Naive thymus-derived CD4-positive, alpha-beta T cell (primary cell): ENCODE data around the gene RPS21. TPM values are rescaled to one million over a fixed set of nuclear protein-coding genes. Genes with fewer than 3 reads are reported as not detected.

ENCODE experiments used
- ATAC-seq: fragments of 150-1000 bp; cut with Tn5 transposase; 2 replicates; pipeline ENCODE4 v1.10.0; 2021; ENCODE audit warnings: mild to moderate bottlenecking, moderate library complexity
- CTCF ChIA-PET: fragments of 350-600 bp; sonication (Branson Sonifier 250); formaldehyde crosslinking; loops from one replicate; lab custom pipeline; 2021; ENCODE audit warnings: antibody characterized with exemption; lab: Charles Lee
- POLR2A ChIA-PET: fragments of 350-600 bp; sonication (Branson Sonifier 250); formaldehyde crosslinking; loops from one replicate; lab custom pipeline; 2021; ENCODE audit warnings: antibody characterized with exemption, inconsistent platforms; lab: Charles Lee
- DNase-seq, 9 donors: peaks; one replicate each; pipeline versions ENCODE4 v3.0.0 to v3.0.0-alpha.2; 2020 to 2022; ENCODE audit warnings: mixed read lengths in 1 of 9
- H3K27ac ChIP-seq: one replicate; pipeline ENCODE4 v1.7.0; 2013; ENCODE audit warnings: mild to moderate bottlenecking, low read depth, low read length, moderate library complexity
- H3K27me3 ChIP-seq, 2 donors: one replicate each; pipeline ENCODE4 v1.7.0; 2013; ENCODE audit warnings: low read length in 2 of 2, mild to moderate bottlenecking in 2 of 2, moderate library complexity in 2 of 2; ENCODE audit not compliant: control insufficient read depth in 2 of 2, insufficient read depth in 2 of 2
- H3K36me3 ChIP-seq, 3 experiments: 1 replicate in 2 of 3; 2 replicates in 1 of 3; pipeline ENCODE4 v1.7.0; 2013; ENCODE audit warnings: low read length in 3 of 3, mild to moderate bottlenecking in 3 of 3, moderate library complexity in 1 of 3; ENCODE audit not compliant: insufficient read depth in 3 of 3, control insufficient read depth in 2 of 3
- H3K4me1 ChIP-seq, 2 donors: one replicate each; pipeline ENCODE4 v1.7.0; 2013; ENCODE audit warnings: low read length in 2 of 2, mild to moderate bottlenecking in 2 of 2, moderate library complexity in 1 of 2; ENCODE audit not compliant: control insufficient read depth in 2 of 2, insufficient read depth in 2 of 2
- H3K4me3 ChIP-seq: 2 replicates; pipeline ENCODE4 v1.7.0; 2013; ENCODE audit warnings: mild to moderate bottlenecking, low read length
- H3K9me3 ChIP-seq, 3 experiments: 1 replicate in 2 of 3; 2 replicates in 1 of 3; pipeline ENCODE4 v1.7.0; 2013; ENCODE audit warnings: low read length in 3 of 3; ENCODE audit not compliant: control insufficient read depth in 2 of 3
- H3K27ac Mint-ChIP-seq, 9 donors: one replicate each; pipeline ENCODE4 v1.8.0; 2020 to 2022; ENCODE audit warnings: mixed read lengths in 9 of 9, mild to moderate bottlenecking in 8 of 9, moderate library complexity in 5 of 9, inconsistent platforms in 2 of 9
- H3K27me3 Mint-ChIP-seq, 5 donors: one replicate each; pipeline ENCODE4 v1.8.0; 2021 to 2022; ENCODE audit warnings: mixed read lengths in 5 of 5, mild to moderate bottlenecking in 1 of 5
- H3K36me3 Mint-ChIP-seq, 5 donors: one replicate each; pipeline ENCODE4 v1.8.0; 2020 to 2022; ENCODE audit warnings: mixed read lengths in 5 of 5, mild to moderate bottlenecking in 3 of 5, inconsistent platforms in 1 of 5
- H3K4me1 Mint-ChIP-seq, 7 donors: one replicate each; pipeline ENCODE4 v1.8.0; 2020 to 2022; ENCODE audit warnings: mixed read lengths in 7 of 7, mild to moderate bottlenecking in 3 of 7, inconsistent platforms in 1 of 7
- H3K4me3 Mint-ChIP-seq, 10 donors: one replicate each; pipeline ENCODE4 v1.8.0; 2020 to 2022; ENCODE audit warnings: mild to moderate bottlenecking in 10 of 10, mixed read lengths in 10 of 10, moderate library complexity in 6 of 10, inconsistent platforms in 2 of 10
- H3K9me3 Mint-ChIP-seq, 11 donors: one replicate each; pipeline ENCODE4 v1.8.0; 2020 to 2022; ENCODE audit warnings: mixed read lengths in 11 of 11, mild to moderate bottlenecking in 4 of 11, inconsistent platforms in 1 of 11, moderate library complexity in 1 of 11
- intact Hi-C, 2 donors: fragments of 100-400 bp; cut with micrococcal nuclease; formaldehyde crosslinking; loops; one replicate each; pipeline ENCODE4 v1.15.1; 2023
- polyA plus RNA-seq, 2 donors: library from polyadenylated mRNA; unstranded; fragments of 300-500 nt; fragmentation: Illumina TruSeq; gene quantifications; one replicate each; pipeline ENCODE4 v1.2.3, GENCODE V29; 2021
- total RNA-seq, 6 experiments: library from RNA in 5 of 6; stranded (reverse) in 5 of 6; gene quantifications; 1 replicate in 5 of 6; 2 replicates in 1 of 6; pipeline ENCODE4 v1.2.3 and lab custom pipeline; 2021 to 2026

RPS21 gene
- total and polyA plus RNA-seq, 7 experiments from 2014 or later, result 2,026 to 3,458 (median 3,308) TPM

- no peak overlapping the region for H3K27ac Mint-ChIP-seq
- DNase-seq (no peak), ATAC-seq (no peak)
- H3K4me3 ChIP-seq, result no peak overlapping the region
- H3K4me3 Mint-ChIP-seq, result no peak overlapping the region
- intact Hi-C loops, result no loop called here
- H3K27me3 Mint-ChIP-seq, result no peaks in the 10 kb centered on the region
- H3K36me3 Mint-ChIP-seq, result peaks cover 0 to 14% (median under 1%) of the 10 kb centered on the region in 5 donors
- POLR2A ChIA-PET, result no interaction called here
- CTCF ChIA-PET, result no interaction called here
- no peak overlapping the region for H3K27ac ChIP-seq
- H3K4me1 Mint-ChIP-seq, result peaks cover 0 to 3% (median 0%) of the 10 kb centered on the region in 7 donors
- no peaks in the 10 kb centered on the region for H3K4me1 ChIP-seq
- H3K27me3 ChIP-seq, result no peaks in the 10 kb centered on the region
- peaks cover 0 to 45% (median 0%) of the 10 kb centered on the region in 3 experiments for H3K36me3 ChIP-seq
- H3K9me3 Mint-ChIP-seq, result peaks cover 0 to 7% (median 0%) of the 10 kb centered on the region in 11 donors
- H3K9me3 ChIP-seq, result no peaks in the 10 kb centered on the region
Observed at GRCh38 chr20:62395311-62396242, 8.7 kb downstream of the RPS21 start.

- H3K27ac ChIP-seq, result no peak overlapping the region
- ChIA-PET POLR2A (no interaction called here), CTCF (no interaction called here)
- no peaks in the 10 kb centered on the region for H3K4me1 ChIP-seq
- Mint-ChIP-seq H3K27me3 (no peaks in the 10 kb centered on the region), H3K4me1 (peaks cover 0 to 7% (median 3%) of the 10 kb centered on the region in 7 donors), H3K4me3 (no peak overlapping the region), H3K27ac (no peak overlapping the region), H3K9me3 (peaks cover 0 to 7% (median 0%) of the 10 kb centered on the region in 11 donors), H3K36me3 (peaks cover 0 to 14% (median 4%) of the 10 kb centered on the region in 5 donors)
- intact Hi-C loops, result no loop called here
- H3K4me3 ChIP-seq, result no peak overlapping the region
- no peaks in the 10 kb centered on the region for H3K27me3 ChIP-seq
- ATAC-seq (no peak), DNase-seq (no peak)
- peaks cover 0 to 38% (median 0%) of the 10 kb centered on the region in 3 experiments for H3K36me3 ChIP-seq
- H3K9me3 ChIP-seq, result no peaks in the 10 kb centered on the region
Observed at GRCh38 chr20:62396367-62397239, 9.7 kb downstream of the RPS21 start.

DNA sequence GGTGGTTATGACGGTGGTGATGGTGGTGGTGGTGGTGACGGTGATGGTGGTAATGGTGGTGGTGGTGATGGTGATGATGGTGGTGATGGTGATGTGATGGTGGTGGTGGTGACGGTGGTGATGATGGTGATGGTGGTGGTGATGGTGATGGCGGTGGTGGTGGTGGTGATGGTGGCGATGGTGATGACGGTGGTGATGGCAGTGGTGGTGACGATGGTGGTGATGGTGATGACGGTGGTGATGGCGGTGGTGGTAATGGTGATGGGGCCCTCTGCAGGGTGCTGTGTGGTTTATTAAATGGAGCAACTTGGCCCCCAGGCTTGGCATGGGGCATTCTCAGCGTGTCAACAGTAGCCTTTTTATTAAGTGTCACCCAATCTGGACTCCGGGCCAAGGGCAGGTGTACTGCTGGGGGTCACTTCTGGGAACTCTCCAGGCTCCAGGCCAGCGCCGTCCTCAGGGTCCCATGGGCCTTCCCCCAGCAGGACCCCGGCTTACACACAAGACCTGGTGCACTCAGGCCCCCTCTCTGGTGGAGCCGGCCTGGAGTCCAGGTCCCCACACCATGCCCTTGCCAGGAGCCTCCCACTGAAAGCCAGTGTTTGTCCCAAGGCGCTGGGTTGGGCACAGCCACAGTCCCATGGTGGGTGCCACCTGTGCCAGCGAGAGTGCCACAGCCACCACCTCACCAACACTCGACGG, 11.4 kb downstream of the RPS21 start:
- no peak overlapping the region for H3K4me3 Mint-ChIP-seq
- Histone ChIP-seq H3K4me1 (no peaks in the 10 kb centered on the region), H3K27ac (no peak overlapping the region), H3K9me3 (no peaks in the 10 kb centered on the region), H3K4me3 (no peak overlapping the region), H3K36me3 (peaks cover 0 to 37% (median 0%) of the 10 kb centered on the region in 3 experiments), H3K27me3 (no peaks in the 10 kb centered on the region)
- peaks cover 0 to 14% (median 4%) of the 10 kb centered on the region in 5 donors for H3K36me3 Mint-ChIP-seq
- H3K9me3 Mint-ChIP-seq, result peaks cover 0 to 7% (median 0%) of the 10 kb centered on the region in 11 donors
- POLR2A ChIA-PET, result no interaction called here
- peaks cover 0 to 8% (median 6%) of the 10 kb centered on the region in 7 donors for H3K4me1 Mint-ChIP-seq
- intact Hi-C loops, result no loop called here
- ATAC-seq, result no peak
- CTCF ChIA-PET, result no interaction called here
- no peaks in the 10 kb centered on the region for H3K27me3 Mint-ChIP-seq
- no peak overlapping the region for H3K27ac Mint-ChIP-seq
- DNase-seq, result no peak

DNA sequence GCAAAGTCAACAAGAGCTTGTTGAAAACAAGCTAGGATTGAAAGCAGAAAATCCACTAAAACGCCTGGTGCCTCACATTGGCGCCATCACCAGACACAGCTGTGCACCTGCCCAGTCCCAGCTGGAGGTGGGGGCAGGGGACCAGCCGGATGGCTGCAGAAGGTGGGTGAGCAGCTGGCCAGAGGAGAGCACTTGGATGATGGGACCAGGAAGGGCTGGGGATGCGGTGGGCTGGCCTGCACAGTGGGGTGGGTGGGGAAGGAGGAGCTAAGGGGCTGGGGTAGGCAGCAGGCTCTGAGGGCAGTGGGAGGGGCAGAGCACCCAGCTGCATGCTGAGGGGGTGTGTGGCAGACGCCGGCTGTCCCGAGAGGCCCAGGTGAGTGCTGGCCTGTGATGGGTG, 13.1 kb downstream of the RPS21 start:
- Mint-ChIP-seq H3K4me1 (peaks cover 2 to 20% (median 12%) of the 10 kb centered on the region in 7 donors), H3K9me3 (peaks cover 0 to 7% (median 0%) of the 10 kb centered on the region in 11 donors), H3K27me3 (no peaks in the 10 kb centered on the region), H3K36me3 (peaks cover 0 to 14% (median 4%) of the 10 kb centered on the region in 5 donors), H3K4me3 (no peak overlapping the region), H3K27ac (peak overlapping the region in 1 of 9 donors; percentile 73)
- Histone ChIP-seq H3K4me1 (no peaks in the 10 kb centered on the region), H3K27ac (no peak overlapping the region), H3K36me3 (peaks cover 0 to 20% (median 0%) of the 10 kb centered on the region in 3 experiments), H3K9me3 (no peaks in the 10 kb centered on the region), H3K27me3 (no peaks in the 10 kb centered on the region), H3K4me3 (no peak overlapping the region)
- CTCF ChIA-PET, result interaction anchor here (0.9 kb wide), 1 partner anchor 10 kb away, joined by 3 read pairs; no protein-coding TSS in a partner anchor
- DNase-seq (no peak), ATAC-seq (no peak)
- intact Hi-C loops, result no loop called here
- POLR2A ChIA-PET, result interaction anchor here (0.8 kb wide), 1 partner anchor 12 kb away, joined by 4 read pairs; no protein-coding TSS in a partner anchor

DNA sequence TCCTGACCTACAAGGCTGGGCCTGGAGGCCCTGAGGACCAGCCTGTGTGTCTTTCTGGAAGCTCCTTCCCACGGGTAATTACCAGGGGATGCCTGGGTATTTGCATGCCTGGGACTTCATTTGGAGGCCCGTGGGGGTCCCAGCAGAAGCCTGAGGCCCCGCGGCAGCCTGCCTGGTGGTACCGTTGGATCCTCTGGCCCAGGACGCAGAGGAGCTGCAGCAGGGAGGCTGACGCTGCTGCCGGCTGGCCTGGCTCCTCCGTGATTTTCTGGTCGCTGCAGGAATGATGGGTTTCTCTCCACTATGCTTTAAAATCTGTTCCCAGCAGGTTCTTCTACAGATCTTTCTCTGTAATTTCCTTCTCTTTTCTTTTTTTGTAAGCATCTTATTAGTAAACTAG, 13.6 kb downstream of the RPS21 start:
- Mint-ChIP-seq H3K4me1 (peaks cover 7 to 25% (median 17%) of the 10 kb centered on the region in 7 donors), H3K4me3 (no peak overlapping the region), H3K27ac (peak overlapping the region in 1 of 9 donors; percentile 37), H3K9me3 (peaks cover 0 to 7% (median 0%) of the 10 kb centered on the region in 11 donors), H3K36me3 (peaks cover 0 to 14% (median 4%) of the 10 kb centered on the region in 5 donors), H3K27me3 (no peaks in the 10 kb centered on the region)
- no peak for DNase-seq
- Histone ChIP-seq H3K36me3 (peaks cover 0 to 19% (median 0%) of the 10 kb centered on the region in 3 experiments), H3K27me3 (no peaks in the 10 kb centered on the region), H3K4me3 (no peak overlapping the region), H3K27ac (no peak overlapping the region), H3K9me3 (no peaks in the 10 kb centered on the region), H3K4me1 (peaks cover under 1 to 4% of the 10 kb centered on the region in 2 donors)
- POLR2A ChIA-PET, result no interaction called here
- CTCF ChIA-PET, result no interaction called here
- no peak for ATAC-seq
- intact Hi-C loops, result no loop called here

DNA sequence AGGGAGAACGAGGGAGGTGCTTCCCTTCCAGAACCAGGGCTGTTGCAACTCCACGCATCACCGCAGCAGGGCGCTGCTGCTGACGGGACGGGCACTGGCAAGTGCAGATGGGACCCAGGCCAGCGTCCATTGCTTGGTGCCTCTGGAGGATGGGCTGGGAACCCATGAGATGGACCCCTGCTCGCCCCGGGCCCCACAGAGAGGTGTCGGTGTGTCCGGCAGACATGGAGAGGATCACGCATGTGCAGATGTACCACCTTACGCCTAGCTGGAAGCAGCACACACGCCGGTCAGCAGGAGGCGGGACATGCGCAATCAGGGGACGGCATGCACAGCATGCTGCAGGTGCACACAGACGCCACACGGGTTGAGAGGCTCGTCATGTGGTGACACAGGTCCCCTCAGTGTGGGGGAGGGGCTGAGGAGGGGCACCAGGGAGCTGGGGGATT, 14.5 kb downstream of the RPS21 start:
- H3K9me3 ChIP-seq, result no peaks in the 10 kb centered on the region
- ChIA-PET CTCF (no interaction called here), POLR2A (no interaction called here)
- H3K9me3 Mint-ChIP-seq, result peaks cover 0 to 7% (median 0%) of the 10 kb centered on the region in 11 donors
- no peaks in the 10 kb centered on the region for H3K27me3 ChIP-seq
- intact Hi-C loops, result no loop called here
- ATAC-seq (no peak), DNase-seq (no peak)
- peaks cover 13 to 31% (median 24%) of the 10 kb centered on the region in 7 donors for H3K4me1 Mint-ChIP-seq
- no peak overlapping the region for H3K4me3 ChIP-seq
- H3K27me3 Mint-ChIP-seq, result no peaks in the 10 kb centered on the region
- no peak overlapping the region for H3K27ac ChIP-seq
- no peak overlapping the region for H3K4me3 Mint-ChIP-seq
- peaks cover 0 to 14% (median 4%) of the 10 kb centered on the region in 5 donors for H3K36me3 Mint-ChIP-seq
- no peak overlapping the region for H3K27ac Mint-ChIP-seq
- peaks cover 0 to 19% (median 0%) of the 10 kb centered on the region in 3 experiments for H3K36me3 ChIP-seq
- H3K4me1 ChIP-seq, result peaks cover 9 to 12% of the 10 kb centered on the region in 2 donors
